ENCODE measurements around the gene TIMP2. TPM values are rescaled to one million over a fixed set of nuclear protein-coding genes. Genes with fewer than 3 reads are reported as not detected.

Gene TIMP2
- total and polyA plus RNA-seq, 9 donors: 94.8 to 309 (median 201) TPM

- Histone ChIP-seq H3K4me3 (ENCODE audit: low read length) (no peak overlapping the region), H3K27ac (ENCODE audit: low read length) (no peak overlapping the region), H3K4me1 (ENCODE audit: control insufficient read depth, insufficient read depth, low read length) (peaks cover 8% of the 10 kb centered on the region), H3K27me3 (ENCODE audit: control insufficient read depth, insufficient read depth, low read length) (no peaks in the 10 kb centered on the region), H3K36me3 (ENCODE audit: control insufficient read depth, insufficient read depth, low read length) (peaks cover 89% of the 10 kb centered on the region), H3K9me3 (replicated peaks; ENCODE audit: control insufficient read depth, low read depth, low read length) (no peaks in the 10 kb centered on the region)
- 83% methylated on average over 5 of the region's 8 CpGs for WGBS (ENCODE audit: insufficient coverage)
- no peak for DNase-seq
Observed at GRCh38 chr17:78821961-78822360, 103.2 kb downstream of the TIMP2 start.

GRCh38 chr17:78820841-78821240 is 104.3 kb downstream of the TIMP2 start:
- no peak overlapping the region for H3K27ac ChIP-seq (ENCODE audit: low read length)
- no peaks in the 10 kb centered on the region for H3K27me3 ChIP-seq (ENCODE audit: control insufficient read depth, insufficient read depth, low read length)
- 90% methylated on average over 11 of the region's 13 CpGs for WGBS (ENCODE audit: insufficient coverage)

GRCh38 chr17:78819806-78820792 is 105.1 kb downstream of the TIMP2 start:
- H3K4me3 ChIP-seq (ENCODE audit: low read length): no peak overlapping the region
- peaks cover 6% of the 10 kb centered on the region for H3K4me1 ChIP-seq (ENCODE audit: control insufficient read depth, insufficient read depth, low read length)
- DNase-seq: peak; percentile 72
- peak overlapping the region; percentile 71 for H3K27ac ChIP-seq (ENCODE audit: low read length)
- H3K36me3 ChIP-seq (ENCODE audit: control insufficient read depth, insufficient read depth, low read length): peaks cover 90% of the 10 kb centered on the region
- H3K9me3 ChIP-seq (replicated peaks; ENCODE audit: control insufficient read depth, low read depth, low read length): no peaks in the 10 kb centered on the region
- WGBS (ENCODE audit: insufficient coverage): 93% methylated on average over 14 of the region's 18 CpGs
- no peaks in the 10 kb centered on the region for H3K27me3 ChIP-seq (ENCODE audit: control insufficient read depth, insufficient read depth, low read length)

More at GRCh38 chr17:78820841-78821240, 104.3 kb downstream of the TIMP2 start:
- Histone ChIP-seq H3K36me3 (ENCODE audit: control insufficient read depth, insufficient read depth, low read length) (peaks cover 90% of the 10 kb centered on the region), H3K9me3 (replicated peaks; ENCODE audit: control insufficient read depth, low read depth, low read length) (no peaks in the 10 kb centered on the region), H3K4me3 (ENCODE audit: low read length) (no peak overlapping the region), H3K4me1 (ENCODE audit: control insufficient read depth, insufficient read depth, low read length) (peaks cover 6% of the 10 kb centered on the region)
- DNase-seq: no peak

GRCh38 chr17:78819402-78819801 is 105.8 kb downstream of the TIMP2 start:
- no peaks in the 10 kb centered on the region for H3K9me3 ChIP-seq (replicated peaks; ENCODE audit: control insufficient read depth, low read depth, low read length)
- 69% methylated on average over 2 of the region's 8 CpGs for WGBS (ENCODE audit: insufficient coverage)
- no peaks in the 10 kb centered on the region for H3K27me3 ChIP-seq (ENCODE audit: control insufficient read depth, insufficient read depth, low read length)
- peaks cover 90% of the 10 kb centered on the region for H3K36me3 ChIP-seq (ENCODE audit: control insufficient read depth, insufficient read depth, low read length)
- no peak overlapping the region for H3K4me3 ChIP-seq (ENCODE audit: low read length)
- peaks cover 6% of the 10 kb centered on the region for H3K4me1 ChIP-seq (ENCODE audit: control insufficient read depth, insufficient read depth, low read length)
- peak overlapping the region; percentile 71 for H3K27ac ChIP-seq (ENCODE audit: low read length)
- no peak for DNase-seq

GRCh38 chr17:78818932-78819331 is 106.3 kb downstream of the TIMP2 start:
- peaks cover 6% of the 10 kb centered on the region for H3K4me1 ChIP-seq (ENCODE audit: control insufficient read depth, insufficient read depth, low read length)
- H3K9me3 ChIP-seq (replicated peaks; ENCODE audit: control insufficient read depth, low read depth, low read length): no peaks in the 10 kb centered on the region
- no peaks in the 10 kb centered on the region for H3K27me3 ChIP-seq (ENCODE audit: control insufficient read depth, insufficient read depth, low read length)
- WGBS (ENCODE audit: insufficient coverage): 18% methylated on average over 3 of the region's 6 CpGs
- H3K27ac ChIP-seq (ENCODE audit: low read length): peak overlapping the region; percentile 71
- H3K4me3 ChIP-seq (ENCODE audit: low read length): no peak overlapping the region
- peaks cover 90% of the 10 kb centered on the region for H3K36me3 ChIP-seq (ENCODE audit: control insufficient read depth, insufficient read depth, low read length)
- peak; percentile 81 for DNase-seq

- H3K27me3 ChIP-seq (ENCODE audit: control insufficient read depth, insufficient read depth, low read length): no peaks in the 10 kb centered on the region
- no peaks in the 10 kb centered on the region for H3K9me3 ChIP-seq (replicated peaks; ENCODE audit: control insufficient read depth, low read depth, low read length)
- 91% methylated on average over 14 of the region's 19 CpGs for WGBS (ENCODE audit: insufficient coverage)
- H3K36me3 ChIP-seq (ENCODE audit: control insufficient read depth, insufficient read depth, low read length): peaks cover 90% of the 10 kb centered on the region
- peaks cover 10% of the 10 kb centered on the region for H3K4me1 ChIP-seq (ENCODE audit: control insufficient read depth, insufficient read depth, low read length)
- no peak overlapping the region for H3K4me3 ChIP-seq (ENCODE audit: low read length)
- no peak for DNase-seq
- peak overlapping the region; percentile 13 for H3K27ac ChIP-seq (ENCODE audit: low read length)
Observed at GRCh38 chr17:78818152-78818846, 106.9 kb downstream of the TIMP2 start.

GRCh38 chr17:78817123-78817522 is 108.1 kb downstream of the TIMP2 start:
- Histone ChIP-seq H3K27me3 (ENCODE audit: control insufficient read depth, insufficient read depth, low read length) (no peaks in the 10 kb centered on the region), H3K36me3 (ENCODE audit: control insufficient read depth, insufficient read depth, low read length) (peaks cover 90% of the 10 kb centered on the region), H3K9me3 (replicated peaks; ENCODE audit: control insufficient read depth, low read depth, low read length) (no peaks in the 10 kb centered on the region), H3K27ac (ENCODE audit: low read length) (no peak overlapping the region), H3K4me3 (ENCODE audit: low read length) (no peak overlapping the region), H3K4me1 (ENCODE audit: control insufficient read depth, insufficient read depth, low read length) (peaks cover 14% of the 10 kb centered on the region)
- DNase-seq: no peak
- 95% methylated on average over 4 of the region's 6 CpGs for WGBS (ENCODE audit: insufficient coverage)

- H3K36me3 ChIP-seq (ENCODE audit: control insufficient read depth, insufficient read depth, low read length): peaks cover 88% of the 10 kb centered on the region
- peaks cover 14% of the 10 kb centered on the region for H3K4me1 ChIP-seq (ENCODE audit: control insufficient read depth, insufficient read depth, low read length)
- no peak overlapping the region for H3K27ac ChIP-seq (ENCODE audit: low read length)
- no peaks in the 10 kb centered on the region for H3K9me3 ChIP-seq (replicated peaks; ENCODE audit: control insufficient read depth, low read depth, low read length)
- no peak for DNase-seq
- H3K27me3 ChIP-seq (ENCODE audit: control insufficient read depth, insufficient read depth, low read length): no peaks in the 10 kb centered on the region
- 82% methylated on average over 7 of the region's 7 CpGs for WGBS (ENCODE audit: insufficient coverage)
- no peak overlapping the region for H3K4me3 ChIP-seq (ENCODE audit: low read length)
Observed at GRCh38 chr17:78815696-78816095, 109.5 kb downstream of the TIMP2 start.

- 0% methylated on average over 2 of the region's 8 CpGs for WGBS (ENCODE audit: insufficient coverage)
- peaks cover 8% of the 10 kb centered on the region for H3K4me1 ChIP-seq (ENCODE audit: control insufficient read depth, insufficient read depth, low read length)
- DNase-seq: peak; percentile 77
Observed at GRCh38 chr17:78812855-78813254, 112.3 kb downstream of the TIMP2 start.

GRCh38 chr17:78808163-78808562 is 117.0 kb downstream of the TIMP2 start:
- Histone ChIP-seq H3K9me3 (replicated peaks; ENCODE audit: control insufficient read depth, low read depth, low read length) (no peaks in the 10 kb centered on the region), H3K4me1 (ENCODE audit: control insufficient read depth, insufficient read depth, low read length) (peaks cover 5% of the 10 kb centered on the region), H3K4me3 (ENCODE audit: low read length) (no peak overlapping the region), H3K27ac (ENCODE audit: low read length) (no peak overlapping the region), H3K36me3 (ENCODE audit: control insufficient read depth, insufficient read depth, low read length) (peaks cover 77% of the 10 kb centered on the region), H3K27me3 (ENCODE audit: control insufficient read depth, insufficient read depth, low read length) (no peaks in the 10 kb centered on the region)
- DNase-seq: no peak
- 100% methylated on average over 1 of the region's 4 CpGs for WGBS (ENCODE audit: insufficient coverage)

More at GRCh38 chr17:78812855-78813254, 112.3 kb downstream of the TIMP2 start:
- Histone ChIP-seq H3K9me3 (replicated peaks; ENCODE audit: control insufficient read depth, low read depth, low read length) (no peaks in the 10 kb centered on the region), H3K27ac (ENCODE audit: low read length) (peak overlapping the region; percentile 71), H3K27me3 (ENCODE audit: control insufficient read depth, insufficient read depth, low read length) (no peaks in the 10 kb centered on the region), H3K36me3 (ENCODE audit: control insufficient read depth, insufficient read depth, low read length) (peaks cover 83% of the 10 kb centered on the region), H3K4me3 (ENCODE audit: low read length) (no peak overlapping the region)
